GM18498 (cell line): ENCODE measurements around the gene RGS12.

Source experiments
- ATAC-seq: cut with Tn5 transposase; IDR thresholded peaks from one replicate; pipeline ENCODE4 v1.9.1; 2021; ENCODE audit warnings: mild to moderate bottlenecking, moderate library complexity; ENCODE audit not compliant: unreplicated experiment

The RGS12 gene

GRCh38 chr4:3307891-3308575, 15.2 kb downstream of the RGS12 start:
- ATAC-seq = no peak

GRCh38 chr4:3308691-3309090, 15.9 kb downstream of the RGS12 start:
- no peak for ATAC-seq

GRCh38 chr4:3310301-3311094, 17.7 kb downstream of the RGS12 start:
- no peak for ATAC-seq

- no peak for ATAC-seq
These were observed 18.2 kb downstream of the RGS12 start for GRCh38 chr4:3311095-3311372.

- ATAC-seq = no peak
These were observed 18.8 kb downstream of the RGS12 start for GRCh38 chr4:3311489-3312171.

- no peak for ATAC-seq
These were observed 19.5 kb downstream of the RGS12 start for GRCh38 chr4:3312362-3312761.

GRCh38 chr4:3313139-3313538, 20.3 kb downstream of the RGS12 start:
- no peak for ATAC-seq

- no peak for ATAC-seq
These were observed 20.9 kb downstream of the RGS12 start for GRCh38 chr4:3313556-3314228.

GRCh38 chr4:3314706-3315260, 22.0 kb downstream of the RGS12 start:
- no peak for ATAC-seq

- ATAC-seq = no peak
These were observed 22.7 kb downstream of the RGS12 start for GRCh38 chr4:3315566-3315965.

GRCh38 chr4:3316146-3316545, 23.3 kb downstream of the RGS12 start:
- ATAC-seq = no peak

GRCh38 chr4:3317011-3317655, 24.3 kb downstream of the RGS12 start:
- no peak for ATAC-seq

- ATAC-seq = no peak
These were observed 24.9 kb downstream of the RGS12 start for GRCh38 chr4:3317656-3318211.

- ATAC-seq = no peak
These were observed 25.8 kb downstream of the RGS12 start for GRCh38 chr4:3318561-3319021.

- ATAC-seq = no peak
These were observed 27.7 kb downstream of the RGS12 start for GRCh38 chr4:3320361-3321023.

- no peak for ATAC-seq
These were observed 28.6 kb downstream of the RGS12 start for GRCh38 chr4:3321295-3321889.

GRCh38 chr4:3322059-3322550, 29.3 kb downstream of the RGS12 start:
- ATAC-seq = no peak

GRCh38 chr4:3323071-3323481, 30.3 kb downstream of the RGS12 start:
- ATAC-seq = no peak
